Motor neuron (in vitro differentiated cells): ENCODE measurements around the gene KCNK3. TPM values are rescaled to one million over a fixed set of nuclear protein-coding genes. Genes with fewer than 3 reads are reported as not detected.

ENCODE experiments used
- ATAC-seq, 8 experiments: fragments of 200-7000 bp; cut with Tn5 transposase; replicated peaks in 6 of 8; 2 replicates each; pipeline ENCODE4 v1.8.0; 2021; ENCODE audit warnings: mild to moderate bottlenecking in 8 of 8, moderate library complexity in 8 of 8
- H3K27ac ChIP-seq, 2 donors: fragments of 250-450 bp; sonication (Bioruptor Pico); 2 replicates each; pipeline ENCODE4 v1.9.0; 2021; ENCODE audit warnings: antibody characterized with exemption in 2 of 2, mild to moderate bottlenecking in 2 of 2, moderate library complexity in 1 of 2
- H3K4me1 ChIP-seq, 2 donors: fragments of 250-450 bp; sonication (Bioruptor Pico); replicated peaks in 1 of 2; 2 replicates each; pipeline ENCODE4 v1.6.1; 2021; ENCODE audit warnings: antibody characterized with exemption in 2 of 2, mild to moderate bottlenecking in 2 of 2, moderate library complexity in 1 of 2
- H3K4me3 ChIP-seq, 5 donors: fragments of 250-450 bp; sonication (Bioruptor Pico); 2 replicates each; pipeline ENCODE4 v1.9.0; 2021; ENCODE audit warnings: antibody characterized with exemption in 5 of 5, mild to moderate bottlenecking in 5 of 5, moderate library complexity in 4 of 5
- WGBS, 10 experiments: fragments of 450-650 bp; shearing (Covaris generic); methylation state at CpG; one replicate each; pipeline ENCODE4 v1.0.0; 2022; 5-methylcytosine and 5-hydroxymethylcytosine counted together
- in situ Hi-C, 9 experiments: fragments of 400-800 bp; cut with MboI; loops; one replicate each; pipeline ENCODE4 v1.15.0; 2021; ENCODE audit warnings: low sequenced_read_pairs in 9 of 9, low pct_unique_long_range_greater_than_20kb in 2 of 9; ENCODE audit not compliant: unreplicated experiment in 9 of 9
- total RNA-seq, 8 experiments: library from RNA; unstranded; fragments of 300-600 nt; gene quantifications; 2 replicates each; pipeline versions ENCODE4 v1.2.3 to v1.2.4, GENCODE V29; 2022

KCNK3 gene
- total RNA-seq, 8 experiments from 2014 or later: 0.13 to 15.5 (median 6.9) TPM

- peak in 4 of 8 experiments; percentile 11 to 81 (median 58) for ATAC-seq
Observed at GRCh38 chr2:26723991-26724750, 31.6 kb downstream of the KCNK3 start.

GRCh38 chr2:26724784-26725520 is 32.4 kb downstream of the KCNK3 start:
- ATAC-seq: no peak
- H3K27ac ChIP-seq: no peak overlapping the region
- 73 to 100% (median 81%) methylated on average over 1 to 7 of the region's 14 CpGs; no CpG with 5 or more reads in 5 of the 10 experiments for WGBS, 10 experiments

More at GRCh38 chr2:26723991-26724750, 31.6 kb downstream of the KCNK3 start:
- Histone ChIP-seq H3K4me3 (no peak overlapping the region), H3K27ac (no peak overlapping the region), H3K4me1 (peaks cover 0 to 11% of the 10 kb centered on the region in 2 donors)
- in situ Hi-C loops: no loop called here
- 20 to 100% (median 77%) methylated on average over 1 to 6 of the region's 14 CpGs; no CpG with 5 or more reads in 5 of the 10 experiments for WGBS, 10 experiments

GRCh38 chr2:26725521-26725820 is 32.9 kb downstream of the KCNK3 start:
- no peak for ATAC-seq
- in situ Hi-C loops: loop anchor here in 1 of 9 experiments (25.0 kb wide), 1 partner anchor 113 kb away; no protein-coding TSS in a partner anchor
- Histone ChIP-seq H3K4me3 (no peak overlapping the region), H3K4me1 (peaks cover 0 to 6% of the 10 kb centered on the region in 2 donors), H3K27ac (no peak overlapping the region)
- WGBS, 10 experiments: 53 to 92% (median 85%) methylated on average over 1 to 3 of the region's 7 CpGs; no CpG with 5 or more reads in 5 of the 10 experiments

More at GRCh38 chr2:26724784-26725520, 32.4 kb downstream of the KCNK3 start:
- peaks cover 0 to 11% of the 10 kb centered on the region in 2 donors for H3K4me1 ChIP-seq
- no peak overlapping the region for H3K4me3 ChIP-seq
- in situ Hi-C loops: loop anchor here in 1 of 9 experiments (25.0 kb wide), 1 partner anchor 113 kb away; no protein-coding TSS in a partner anchor

GRCh38 chr2:26726228-26726627 is 33.7 kb downstream of the KCNK3 start:
- in situ Hi-C loops: loop anchor here in 1 of 9 experiments (25.0 kb wide), 1 partner anchor 114 kb away; no protein-coding TSS in a partner anchor
- no peaks in the 10 kb centered on the region for H3K4me1 ChIP-seq
- no peak overlapping the region for H3K4me3 ChIP-seq
- no peak for ATAC-seq
- 0 to 100% (median 35%) methylated on average over 1 of the region's 1 CpG; no CpG with 5 or more reads in 4 of the 10 experiments for WGBS, 10 experiments
- H3K27ac ChIP-seq: no peak overlapping the region

GRCh38 chr2:26727641-26728561 is 35.4 kb downstream of the KCNK3 start:
- ATAC-seq: peak in 3 of 8 experiments; percentile 40 to 41 (median 41)
- WGBS, 10 experiments: 20 to 97% (median 89%) methylated on average over 1 to 22 of the region's 101 CpGs; no CpG with 5 or more reads in 4 of the 10 experiments
- Histone ChIP-seq H3K4me1 (peaks cover 8 to 10% of the 10 kb centered on the region in 2 donors), H3K27ac (no peak overlapping the region), H3K4me3 (no peak overlapping the region)
- in situ Hi-C loops: loop anchor here in 1 of 9 experiments (25.0 kb wide), 1 partner anchor 116 kb away; no protein-coding TSS in a partner anchor

- in situ Hi-C loops: loop anchor here in 1 of 9 experiments (25.0 kb wide), 1 partner anchor 117 kb away; no protein-coding TSS in a partner anchor
- H3K4me1 ChIP-seq: peaks cover 8 to 10% of the 10 kb centered on the region in 2 donors
- no peak overlapping the region for H3K27ac ChIP-seq
- H3K4me3 ChIP-seq: no peak overlapping the region
- 29 to 100% (median 80%) methylated on average over 1 to 2 of the region's 2 CpGs; no CpG with 5 or more reads in 5 of the 10 experiments for WGBS, 10 experiments
- ATAC-seq: no peak
Observed at GRCh38 chr2:26729311-26729710, 36.8 kb downstream of the KCNK3 start.

GRCh38 chr2:26730549-26731344 is 38.2 kb downstream of the KCNK3 start:
- in situ Hi-C loops: loop anchor here in 2 of 9 experiments (10.0 to 25.0 kb wide), 2 partner anchors 118 to 126 kb away; no protein-coding TSS in a partner anchor
- 0 to 53% (median 41%) methylated on average over 1 to 6 of the region's 19 CpGs; no CpG with 5 or more reads in 6 of the 10 experiments for WGBS, 10 experiments

GRCh38 chr2:26731714-26732113 is 39.2 kb downstream of the KCNK3 start:
- Histone ChIP-seq H3K27ac (no peak overlapping the region), H3K4me1 (peaks cover 10 to 14% of the 10 kb centered on the region in 2 donors), H3K4me3 (no peak overlapping the region)
- in situ Hi-C loops: loop anchor here in 2 of 9 experiments (10.0 to 25.0 kb wide), 2 partner anchors 119 to 127 kb away; no protein-coding TSS in a partner anchor
- peak in 5 of 8 experiments; percentile 44 to 76 (median 71) for ATAC-seq
- WGBS, 10 experiments: 60 to 80% (median 70%) methylated on average over 1 to 3 of the region's 4 CpGs; no CpG with 5 or more reads in 7 of the 10 experiments

More at GRCh38 chr2:26730549-26731344, 38.2 kb downstream of the KCNK3 start:
- Histone ChIP-seq H3K4me1 (peaks cover 9 to 10% of the 10 kb centered on the region in 2 donors), H3K4me3 (no peak overlapping the region), H3K27ac (no peak overlapping the region)
- peak in 4 of 8 experiments; percentile 10 to 25 (median 16) for ATAC-seq

GRCh38 chr2:26732446-26732845 is 39.9 kb downstream of the KCNK3 start:
- H3K4me1 ChIP-seq: peaks cover 10 to 14% of the 10 kb centered on the region in 2 donors
- no peak overlapping the region for H3K27ac ChIP-seq
- 77 to 100% (median 97%) methylated on average over 1 to 3 of the region's 3 CpGs; no CpG with 5 or more reads in 4 of the 10 experiments for WGBS, 10 experiments
- no peak overlapping the region for H3K4me3 ChIP-seq
- ATAC-seq: no peak
- in situ Hi-C loops: loop anchor here in 2 of 9 experiments (10.0 to 25.0 kb wide), 2 partner anchors 120 to 128 kb away; no protein-coding TSS in a partner anchor

GRCh38 chr2:26733413-26733812 is 40.9 kb downstream of the KCNK3 start:
- no peak overlapping the region for H3K4me3 ChIP-seq
- no peak for ATAC-seq
- WGBS, 10 experiments: 29 to 100% (median 75%) methylated on average over 1 to 9 of the region's 9 CpGs; no CpG with 5 or more reads in 3 of the 10 experiments
- no peak overlapping the region for H3K27ac ChIP-seq
- in situ Hi-C loops: loop anchor here in 2 of 9 experiments (10.0 to 25.0 kb wide), 2 partner anchors 121 to 129 kb away; no protein-coding TSS in a partner anchor
- H3K4me1 ChIP-seq: peaks cover 10 to 14% of the 10 kb centered on the region in 2 donors

GRCh38 chr2:26735097-26735496 is 42.6 kb downstream of the KCNK3 start:
- 60 to 100% (median 86%) methylated on average over 1 to 2 of the region's 5 CpGs; no CpG with 5 or more reads in 7 of the 10 experiments for WGBS, 10 experiments

More at GRCh38 chr2:26735097-26735496, 42.6 kb downstream of the KCNK3 start:
- ATAC-seq: peak in 3 of 8 experiments; percentile 34 to 97 (median 96)
- Histone ChIP-seq H3K27ac (no peak overlapping the region), H3K4me3 (no peak overlapping the region), H3K4me1 (peaks cover 10 to 14% of the 10 kb centered on the region in 2 donors)
- in situ Hi-C loops: loop anchor here in 2 of 9 experiments (10.0 to 25.0 kb wide), 2 partner anchors 123 to 130 kb away; no protein-coding TSS in a partner anchor
